ENCODE data around the gene BORCS8. TPM values are rescaled to one million over a fixed set of nuclear protein-coding genes. Genes with fewer than 3 reads are reported as not detected.

The BORCS8 gene
- polyA plus RNA-seq, 1 donor from 2014 or later = 75.6 TPM

DNA sequence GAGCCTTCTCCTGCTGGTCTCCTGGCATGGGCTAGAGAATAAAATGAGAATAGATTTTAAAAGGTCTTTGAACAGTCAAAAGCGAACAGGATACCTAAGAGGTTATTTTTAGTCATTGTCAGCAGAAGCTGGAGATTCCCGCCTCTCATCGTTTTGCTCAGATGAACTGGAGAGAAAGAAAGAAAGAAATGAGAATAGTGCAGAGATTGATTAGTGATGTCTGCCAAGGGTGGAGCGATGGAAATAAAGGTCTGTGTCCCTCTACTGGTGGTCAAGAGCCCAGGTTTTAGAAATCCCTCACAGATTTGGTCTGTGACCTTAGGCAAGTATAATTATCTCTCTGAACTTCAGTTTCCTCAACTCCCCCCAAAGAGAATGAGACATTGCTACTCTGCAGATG is 25.1 kb upstream of the BORCS8 start:
- H3F3A ChIP-seq (ENCODE audit: insufficient read depth, low read length, poor library complexity, severe bottlenecking) = no peaks in the 10 kb centered on the region
- no peak overlapping the region for H3K27ac ChIP-seq (ENCODE audit: low read length)
- no peaks in the 10 kb centered on the region for H3K9me3 ChIP-seq (ENCODE audit: low read length)
- H3K9ac ChIP-seq (ENCODE audit: low read length) = no peak overlapping the region
- no peak overlapping the region for H3K4me3 ChIP-seq (ENCODE audit: low read length)
- no peaks in the 10 kb centered on the region for H3K36me3 ChIP-seq (ENCODE audit: insufficient read depth, low read length)
- no peaks in the 10 kb centered on the region for H3K27me3 ChIP-seq (ENCODE audit: insufficient read depth, low read depth, low read length)
- H3K9me2 ChIP-seq (ENCODE audit: insufficient read depth, low read length) = no peaks in the 10 kb centered on the region
- no peaks in the 10 kb centered on the region for H4K20me1 ChIP-seq (ENCODE audit: insufficient read depth)
- no peak overlapping the region for H3K4me2 ChIP-seq (ENCODE audit: low read length)
- no peak for TF ChIP-seq SMC3 (conservative IDR thresholded peaks at IDR 0.05; ENCODE audit: poor library complexity)
- TF ChIP-seq EP300 (conservative IDR thresholded peaks at IDR 0.05; ENCODE audit: poor library complexity, severe bottlenecking) = no peak
- TF ChIP-seq TAF1 (IDR thresholded peaks at IDR 0.05; ENCODE audit: low read depth) = no peak
- TF ChIP-seq, protein P1, sequence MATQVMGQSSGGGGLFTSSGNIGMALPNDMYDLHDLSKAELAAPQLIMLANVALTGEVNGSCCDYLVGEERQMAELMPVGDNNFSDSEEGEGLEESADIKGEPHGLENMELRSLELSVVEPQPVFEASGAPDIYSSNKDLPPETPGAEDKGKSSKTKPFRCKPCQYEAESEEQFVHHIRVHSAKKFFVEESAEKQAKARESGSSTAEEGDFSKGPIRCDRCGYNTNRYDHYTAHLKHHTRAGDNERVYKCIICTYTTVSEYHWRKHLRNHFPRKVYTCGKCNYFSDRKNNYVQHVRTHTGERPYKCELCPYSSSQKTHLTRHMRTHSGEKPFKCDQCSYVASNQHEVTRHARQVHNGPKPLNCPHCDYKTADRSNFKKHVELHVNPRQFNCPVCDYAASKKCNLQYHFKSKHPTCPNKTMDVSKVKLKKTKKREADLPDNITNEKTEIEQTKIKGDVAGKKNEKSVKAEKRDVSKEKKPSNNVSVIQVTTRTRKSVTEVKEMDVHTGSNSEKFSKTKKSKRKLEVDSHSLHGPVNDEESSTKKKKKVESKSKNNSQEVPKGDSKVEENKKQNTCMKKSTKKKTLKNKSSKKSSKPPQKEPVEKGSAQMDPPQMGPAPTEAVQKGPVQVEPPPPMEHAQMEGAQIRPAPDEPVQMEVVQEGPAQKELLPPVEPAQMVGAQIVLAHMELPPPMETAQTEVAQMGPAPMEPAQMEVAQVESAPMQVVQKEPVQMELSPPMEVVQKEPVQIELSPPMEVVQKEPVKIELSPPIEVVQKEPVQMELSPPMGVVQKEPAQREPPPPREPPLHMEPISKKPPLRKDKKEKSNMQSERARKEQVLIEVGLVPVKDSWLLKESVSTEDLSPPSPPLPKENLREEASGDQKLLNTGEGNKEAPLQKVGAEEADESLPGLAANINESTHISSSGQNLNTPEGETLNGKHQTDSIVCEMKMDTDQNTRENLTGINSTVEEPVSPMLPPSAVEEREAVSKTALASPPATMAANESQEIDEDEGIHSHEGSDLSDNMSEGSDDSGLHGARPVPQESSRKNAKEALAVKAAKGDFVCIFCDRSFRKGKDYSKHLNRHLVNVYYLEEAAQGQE (IDR thresholded peaks at IDR 0.05; ENCODE audit: borderline replicate concordance) = no peak
- TF ChIP-seq EZH2 (IDR thresholded peaks at IDR 0.05; ENCODE audit: borderline replicate concordance, insufficient read depth, low read length, poor library complexity, severe bottlenecking) = no peak
- no peak for TF ChIP-seq MXI1 (conservative IDR thresholded peaks at IDR 0.05; ENCODE audit: poor library complexity, severe bottlenecking)
- TF ChIP-seq POLR2AphosphoS5 (IDR thresholded peaks at IDR 0.05) = no peak
- no peak for TF ChIP-seq RAD21 (conservative IDR thresholded peaks at IDR 0.05)
- TF ChIP-seq, protein P2, sequence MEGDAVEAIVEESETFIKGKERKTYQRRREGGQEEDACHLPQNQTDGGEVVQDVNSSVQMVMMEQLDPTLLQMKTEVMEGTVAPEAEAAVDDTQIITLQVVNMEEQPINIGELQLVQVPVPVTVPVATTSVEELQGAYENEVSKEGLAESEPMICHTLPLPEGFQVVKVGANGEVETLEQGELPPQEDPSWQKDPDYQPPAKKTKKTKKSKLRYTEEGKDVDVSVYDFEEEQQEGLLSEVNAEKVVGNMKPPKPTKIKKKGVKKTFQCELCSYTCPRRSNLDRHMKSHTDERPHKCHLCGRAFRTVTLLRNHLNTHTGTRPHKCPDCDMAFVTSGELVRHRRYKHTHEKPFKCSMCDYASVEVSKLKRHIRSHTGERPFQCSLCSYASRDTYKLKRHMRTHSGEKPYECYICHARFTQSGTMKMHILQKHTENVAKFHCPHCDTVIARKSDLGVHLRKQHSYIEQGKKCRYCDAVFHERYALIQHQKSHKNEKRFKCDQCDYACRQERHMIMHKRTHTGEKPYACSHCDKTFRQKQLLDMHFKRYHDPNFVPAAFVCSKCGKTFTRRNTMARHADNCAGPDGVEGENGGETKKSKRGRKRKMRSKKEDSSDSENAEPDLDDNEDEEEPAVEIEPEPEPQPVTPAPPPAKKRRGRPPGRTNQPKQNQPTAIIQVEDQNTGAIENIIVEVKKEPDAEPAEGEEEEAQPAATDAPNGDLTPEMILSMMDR (IDR thresholded peaks at IDR 0.05; ENCODE audit: poor library complexity, severe bottlenecking) = no peak
- H2AFZ ChIP-seq (ENCODE audit: low read depth, low read length) = no peak overlapping the region
- peaks cover 34% of the 10 kb centered on the region for H3K79me2 ChIP-seq (replicated peaks; ENCODE audit: insufficient read depth, low read length)

DNA sequence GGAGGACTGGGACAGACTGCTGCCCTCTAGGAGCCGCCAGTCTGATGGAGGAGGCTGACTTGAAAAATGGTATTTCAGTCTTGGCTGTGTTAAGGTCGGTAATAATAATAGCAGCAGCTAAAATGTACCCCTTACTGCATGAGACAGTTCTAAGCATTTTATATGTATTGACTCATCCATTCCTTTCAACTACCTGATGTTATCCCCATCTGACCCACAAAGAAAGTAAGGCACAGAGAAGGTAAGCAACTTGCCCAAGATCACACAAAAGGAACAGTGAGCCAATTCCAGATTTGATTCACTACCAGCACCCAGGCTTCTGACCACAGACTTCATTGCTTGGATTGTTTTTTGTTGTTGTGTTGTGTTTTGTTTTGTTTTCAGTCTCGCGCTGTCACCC is 23.8 kb upstream of the BORCS8 start:
- no peak overlapping the region for H3K27ac ChIP-seq (ENCODE audit: low read length)
- no peak overlapping the region for H3K9ac ChIP-seq (ENCODE audit: low read length)
- H4K20me1 ChIP-seq (ENCODE audit: insufficient read depth) = no peaks in the 10 kb centered on the region
- peaks cover 42% of the 10 kb centered on the region for H3K79me2 ChIP-seq (replicated peaks; ENCODE audit: insufficient read depth, low read length)
- H3K4me2 ChIP-seq (ENCODE audit: low read length) = no peak overlapping the region
- no peaks in the 10 kb centered on the region for H3K9me2 ChIP-seq (ENCODE audit: insufficient read depth, low read length)
- no peaks in the 10 kb centered on the region for H3F3A ChIP-seq (ENCODE audit: insufficient read depth, low read length, poor library complexity, severe bottlenecking)
- H3K36me3 ChIP-seq (ENCODE audit: insufficient read depth, low read length) = no peaks in the 10 kb centered on the region
- no peak overlapping the region for H2AFZ ChIP-seq (ENCODE audit: low read depth, low read length)
- peak overlapping the region; percentile 98 for H3K4me3 ChIP-seq (ENCODE audit: low read length)
- H3K27me3 ChIP-seq (ENCODE audit: insufficient read depth, low read depth, low read length) = no peaks in the 10 kb centered on the region
- TF ChIP-seq, protein P1 (IDR thresholded peaks at IDR 0.05; ENCODE audit: borderline replicate concordance) = no peak
- no peak for TF ChIP-seq TAF1 (IDR thresholded peaks at IDR 0.05; ENCODE audit: low read depth)
- no peak for TF ChIP-seq MXI1 (conservative IDR thresholded peaks at IDR 0.05; ENCODE audit: poor library complexity, severe bottlenecking)
- TF ChIP-seq EP300 (conservative IDR thresholded peaks at IDR 0.05; ENCODE audit: poor library complexity, severe bottlenecking) = no peak
- no peak for TF ChIP-seq EZH2 (IDR thresholded peaks at IDR 0.05; ENCODE audit: borderline replicate concordance, insufficient read depth, low read length, poor library complexity, severe bottlenecking)
- TF ChIP-seq, protein P2 (IDR thresholded peaks at IDR 0.05; ENCODE audit: poor library complexity, severe bottlenecking) = no peak
- H3K9me3 ChIP-seq (ENCODE audit: low read length) = no peaks in the 10 kb centered on the region

Measured in neural cell (in vitro differentiated cells).